ENCODE data around the gene ZNF598.

GRCh38 chr16:1972490-1972877 is 37.1 kb downstream of the ZNF598 start:
- no peak for TF ChIP-seq CTCF (IDR thresholded peaks at IDR 0.05)
- no peak for TF ChIP-seq EP300 (IDR thresholded peaks at IDR 0.05)
